Heart left ventricle (tissue), 16 donors: ENCODE results near the gene FOSL2. TPM values are rescaled to one million over a fixed set of nuclear protein-coding genes. Genes with fewer than 3 reads are reported as not detected.

ENCODE experiments used
- ATAC-seq, 4 donors: fragments of 200-7000 bp; cut with Tn5 transposase; one replicate each; pipeline ENCODE4 v1.9.1; 2020 to 2022; ENCODE audit warnings: moderate library complexity in 4 of 4, mild to moderate bottlenecking in 3 of 4, moderate number of reproducible peaks in 1 of 4
- DNase-seq, 5 donors: peaks; one replicate each; pipeline ENCODE4 v3.0.0-alpha.2; 2020
- H3K27ac ChIP-seq, 12 donors: fragments of 200-600 bp; sonication (generic) in 4 of 12; one replicate each; pipeline versions ENCODE4 v1.5.0 to v1.8.0; 2016 to 2022; ENCODE audit warnings: mild to moderate bottlenecking in 2 of 12
- H3K27me3 ChIP-seq, 9 donors: fragments of 200-600 bp; sonication (generic) in 2 of 9; one replicate each; pipeline versions ENCODE4 v1.5.1 to v1.8.0; 2016 to 2022; ENCODE audit warnings: mild to moderate bottlenecking in 3 of 9
- H3K36me3 ChIP-seq, 9 donors: fragments of 200-600 bp; sonication (generic) in 2 of 9; one replicate each; pipeline versions ENCODE4 v1.5.0 to v1.8.0; 2018 to 2022; ENCODE audit warnings: mild to moderate bottlenecking in 2 of 9
- H3K4me1 ChIP-seq, 12 donors: fragments of 200-600 bp; sonication (generic) in 4 of 12; one replicate each; pipeline versions ENCODE4 v1.5.0 to v1.8.0; 2016 to 2022; ENCODE audit warnings: mild to moderate bottlenecking in 3 of 12
- H3K4me3 ChIP-seq, 12 donors: fragments of 200-600 bp; sonication (generic) in 4 of 12; one replicate each; pipeline versions ENCODE4 v1.5.0 to v1.8.0; 2017 to 2022; ENCODE audit warnings: mild to moderate bottlenecking in 9 of 12, moderate library complexity in 4 of 12
- H3K9me3 ChIP-seq, 12 donors: fragments of 200-600 bp; sonication (generic) in 4 of 12; one replicate each; pipeline versions ENCODE4 v1.5.0 to v1.8.0; 2016 to 2022; ENCODE audit warnings: mild to moderate bottlenecking in 1 of 12
- POLR2A ChIP-seq, 2 donors: fragments of 450-650 bp; IDR thresholded peaks; one replicate each; pipeline ENCODE4 v1.6.1; 2017; ENCODE audit warnings: antibody characterized with exemption in 2 of 2, mild to moderate bottlenecking in 2 of 2, moderate library complexity in 2 of 2
- WGBS, 4 donors: extraction: QIAGEN DNeasy Blood & Tissue Kit in 2 of 4; methylation state at CpG; one replicate each; pipeline versions ENCODE4 v1.1.5 to v1.1.7; 2013 to 2018; 5-methylcytosine and 5-hydroxymethylcytosine counted together
- intact Hi-C, 10 donors: fragments of 100-400 bp; cut with DNase I; formaldehyde crosslinking; loops; one replicate each; pipeline versions ENCODE4 v1.11.1 to v1.14.2; 2022
- polyA plus RNA-seq, 2 donors: library from polyadenylated mRNA; stranded (reverse); fragments of 200-250 nt; gene quantifications; one replicate each; pipeline ENCODE4 v1.2.3, GENCODE V29; 2013
- total RNA-seq, 9 donors: library from RNA; depleted of rRNA in 2 of 9; stranded (reverse); fragments of >200 nt in 2 of 9; fragmentation: NEBNext Ultra II Directional in 3 of 9; extraction: Animal tissue kit (Norgen Biotek cat#: 25700) in 3 of 9; gene quantifications; one replicate each; pipeline versions ENCODE4 v1.1.0 to v1.2.4, GENCODE V29; 2016 to 2023
- TF ChIP-seq, protein P1 (sequence below), 12 donors: fragments of 200-600 bp; sonication (generic) in 4 of 12; IDR thresholded peaks; one replicate each; pipeline versions ENCODE4 v1.5.0 to v1.8.0; 2018 to 2022; ENCODE audit warnings: antibody characterized with exemption in 12 of 12, mild to moderate bottlenecking in 5 of 12
- donor health status: ischemic (EF 13 %, LVEDD 7.1; RV severe dilation, severe dysfunction).
- donor health status: healthy with polysubstance abuse.
- donor health status: DM: no; HTN: yes; CAD: no.
- donor health status: DM: no; HTN: no; CAD: no.
- donor health status: ischemic (EF 25% LVEDD 6.9; RV normal size, moderate dysfunction).
- donor health status: ischemic (EF 25% LVEDD 5.7; RV mildly dilated, moderate dysfunction).
- donor health status: healthy.
- donor health status: DM: yes; HTN: yes; CAD: no.
- donor health status: ischemic (EF 35%, LVEDD 5.7; RV mildly dilated, moderate dysfunction).
- donor health status: nonischemic (EF 11% LVEDD 7.7; RV severe dilation, severe dysfunction).
- donor health status: DM: yes; HTN: yes; CAD: no.
- donor health status: PGD.
- donor health status: ischemic (EF 29% LVEDD 5.4; RV normal size, mild dysfunction).
- donor health status: nonischemic (EF 23%, LVEDD 6.1; RV moderate dilation, normal function).

The FOSL2 gene
- total and polyA plus RNA-seq, 11 donors, result 15.2 to 144 (median 50.2) TPM

DNA sequence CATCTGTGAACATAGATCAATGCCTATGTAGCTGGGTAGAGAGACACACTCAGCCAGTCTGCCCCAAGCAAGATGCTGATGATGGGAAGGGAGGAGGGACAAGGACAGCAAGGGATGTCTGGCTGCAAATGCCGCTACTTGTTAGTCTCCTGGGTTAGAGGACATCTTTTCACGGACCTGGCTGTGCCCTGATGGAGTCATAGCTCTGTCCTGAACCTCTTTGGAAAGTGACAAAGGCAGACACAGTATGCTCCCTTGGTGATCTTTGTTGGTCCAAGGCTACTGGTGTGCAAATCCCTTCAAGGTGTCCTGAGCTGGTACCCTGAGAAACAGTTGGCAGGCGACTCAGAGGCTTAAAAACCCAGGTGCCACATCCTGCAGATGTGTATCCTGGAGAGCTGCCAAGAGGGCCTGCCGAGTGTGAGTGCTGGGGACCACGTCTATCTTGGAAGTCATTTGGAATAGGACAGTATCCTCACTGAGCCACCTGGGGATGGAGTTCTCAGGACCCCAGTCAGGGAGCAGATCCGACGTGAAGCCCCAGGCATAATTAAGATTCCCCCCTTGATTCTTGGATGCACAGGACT, 10.8 kb downstream of the FOSL2 start:
- Histone ChIP-seq H3K9me3 (no peaks in the 10 kb centered on the region), H3K4me1 (peaks cover 12 to 100% (median 66%) of the 10 kb centered on the region in 12 donors), H3K27me3 (no peaks in the 10 kb centered on the region), H3K27ac (no peak overlapping the region), H3K36me3 (peaks cover 0 to 90% (median 59%) of the 10 kb centered on the region in 9 donors), H3K4me3 (no peak overlapping the region)
- ATAC-seq (no peak), DNase-seq (no peak)
- TF ChIP-seq, protein P1, sequence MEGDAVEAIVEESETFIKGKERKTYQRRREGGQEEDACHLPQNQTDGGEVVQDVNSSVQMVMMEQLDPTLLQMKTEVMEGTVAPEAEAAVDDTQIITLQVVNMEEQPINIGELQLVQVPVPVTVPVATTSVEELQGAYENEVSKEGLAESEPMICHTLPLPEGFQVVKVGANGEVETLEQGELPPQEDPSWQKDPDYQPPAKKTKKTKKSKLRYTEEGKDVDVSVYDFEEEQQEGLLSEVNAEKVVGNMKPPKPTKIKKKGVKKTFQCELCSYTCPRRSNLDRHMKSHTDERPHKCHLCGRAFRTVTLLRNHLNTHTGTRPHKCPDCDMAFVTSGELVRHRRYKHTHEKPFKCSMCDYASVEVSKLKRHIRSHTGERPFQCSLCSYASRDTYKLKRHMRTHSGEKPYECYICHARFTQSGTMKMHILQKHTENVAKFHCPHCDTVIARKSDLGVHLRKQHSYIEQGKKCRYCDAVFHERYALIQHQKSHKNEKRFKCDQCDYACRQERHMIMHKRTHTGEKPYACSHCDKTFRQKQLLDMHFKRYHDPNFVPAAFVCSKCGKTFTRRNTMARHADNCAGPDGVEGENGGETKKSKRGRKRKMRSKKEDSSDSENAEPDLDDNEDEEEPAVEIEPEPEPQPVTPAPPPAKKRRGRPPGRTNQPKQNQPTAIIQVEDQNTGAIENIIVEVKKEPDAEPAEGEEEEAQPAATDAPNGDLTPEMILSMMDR (IDR thresholded peaks at IDR 0.05), result no peak
- no peak for TF ChIP-seq POLR2A (IDR thresholded peaks at IDR 0.05)
- 52 to 57% (median 55%) methylated on average over 7 of the region's 7 CpGs for WGBS, 4 donors
- intact Hi-C loops, result loop anchor here in 2 of 10 donors (5.0 to 10.0 kb wide), 3 partner anchors 449 to 701 kb away; partner anchors contain the start of genes BABAM2 (in 1 of the 2) and RBKS (in 1 of the 2)

DNA sequence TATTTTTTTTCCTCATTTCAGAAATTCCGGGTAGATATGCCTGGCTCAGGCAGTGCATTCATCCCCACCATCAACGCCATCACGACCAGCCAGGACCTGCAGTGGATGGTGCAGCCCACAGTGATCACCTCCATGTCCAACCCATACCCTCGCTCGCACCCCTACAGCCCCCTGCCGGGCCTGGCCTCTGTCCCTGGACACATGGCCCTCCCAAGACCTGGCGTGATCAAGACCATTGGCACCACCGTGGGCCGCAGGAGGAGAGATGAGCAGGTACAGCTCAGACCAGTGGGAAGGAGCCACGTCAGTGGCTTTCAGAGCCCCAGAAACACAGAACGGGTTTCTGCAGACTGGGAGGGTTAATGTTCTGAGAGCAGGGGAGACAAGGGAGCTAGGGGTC, 11.4 kb downstream of the FOSL2 start:
- H3K36me3 ChIP-seq, result peaks cover 2 to 90% (median 62%) of the 10 kb centered on the region in 9 donors
- H3K27me3 ChIP-seq, result no peaks in the 10 kb centered on the region
- DNase-seq (no peak), ATAC-seq (no peak)
- H3K27ac ChIP-seq, result no peak overlapping the region
- H3K4me3 ChIP-seq, result no peak overlapping the region
- 94 to 96% (median 96%) methylated on average over 11 of the region's 11 CpGs for whole genome bisulfite sequencing, 4 donors
- TF ChIP-seq, protein P1 (IDR thresholded peaks at IDR 0.05), result no peak
- TF ChIP-seq POLR2A (IDR thresholded peaks at IDR 0.05), result no peak
- intact Hi-C loops, result loop anchor here in 2 of 10 donors (5.0 to 10.0 kb wide), 3 partner anchors 449 to 702 kb away; partner anchors contain the start of genes BABAM2 (in 1 of the 2) and RBKS (in 1 of the 2)
- peaks cover 6 to 100% (median 61%) of the 10 kb centered on the region in 12 donors for H3K4me1 ChIP-seq
- no peaks in the 10 kb centered on the region for H3K9me3 ChIP-seq

DNA sequence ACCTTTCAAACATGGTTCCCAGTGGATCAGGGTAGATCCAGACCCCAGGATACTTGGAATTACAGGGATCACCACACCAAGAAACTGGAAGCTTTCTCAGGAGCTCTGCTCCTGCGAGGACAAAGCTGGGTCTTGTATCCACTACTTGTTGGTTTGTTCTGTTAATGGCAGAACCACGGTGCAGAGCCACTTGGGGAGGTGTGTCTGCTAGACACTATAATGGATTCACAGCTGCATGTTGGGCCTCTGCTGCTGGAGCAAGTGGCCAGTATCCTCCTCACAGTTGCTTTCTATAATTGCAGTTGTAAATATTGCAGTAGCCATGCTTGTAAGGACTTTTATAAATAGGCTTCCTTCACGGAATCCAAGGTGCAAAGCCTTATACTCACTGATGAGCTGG, 12.9 kb downstream of the FOSL2 start:
- no peaks in the 10 kb centered on the region for H3K9me3 ChIP-seq
- H3K27me3 ChIP-seq, result no peaks in the 10 kb centered on the region
- TF ChIP-seq POLR2A (IDR thresholded peaks at IDR 0.05), result no peak
- TF ChIP-seq, protein P1 (IDR thresholded peaks at IDR 0.05), result no peak
- H3K4me1 ChIP-seq, result peaks cover 2 to 99% (median 49%) of the 10 kb centered on the region in 12 donors
- intact Hi-C loops, result loop anchor here in 2 of 10 donors (5.0 to 10.0 kb wide), 3 partner anchors 451 to 703 kb away; partner anchors contain the start of genes BABAM2 (in 1 of the 2) and RBKS (in 1 of the 2)
- H3K36me3 ChIP-seq, result peaks cover 6 to 99% (median 75%) of the 10 kb centered on the region in 9 donors
- DNase-seq, result no peak
- no peak for ATAC-seq
- no peak overlapping the region for H3K27ac ChIP-seq
- no peak overlapping the region for H3K4me3 ChIP-seq
- 87 to 93% (median 90%) methylated on average over 3 of the region's 3 CpGs for WGBS, 4 donors
